ENCODE measurements around the gene PCK1. TPM values are rescaled to one million over a fixed set of nuclear protein-coding genes. Genes with fewer than 3 reads are reported as not detected.

Gene PCK1
- total RNA-seq, 1 experiment from 2014 or later: not detected

DNA sequence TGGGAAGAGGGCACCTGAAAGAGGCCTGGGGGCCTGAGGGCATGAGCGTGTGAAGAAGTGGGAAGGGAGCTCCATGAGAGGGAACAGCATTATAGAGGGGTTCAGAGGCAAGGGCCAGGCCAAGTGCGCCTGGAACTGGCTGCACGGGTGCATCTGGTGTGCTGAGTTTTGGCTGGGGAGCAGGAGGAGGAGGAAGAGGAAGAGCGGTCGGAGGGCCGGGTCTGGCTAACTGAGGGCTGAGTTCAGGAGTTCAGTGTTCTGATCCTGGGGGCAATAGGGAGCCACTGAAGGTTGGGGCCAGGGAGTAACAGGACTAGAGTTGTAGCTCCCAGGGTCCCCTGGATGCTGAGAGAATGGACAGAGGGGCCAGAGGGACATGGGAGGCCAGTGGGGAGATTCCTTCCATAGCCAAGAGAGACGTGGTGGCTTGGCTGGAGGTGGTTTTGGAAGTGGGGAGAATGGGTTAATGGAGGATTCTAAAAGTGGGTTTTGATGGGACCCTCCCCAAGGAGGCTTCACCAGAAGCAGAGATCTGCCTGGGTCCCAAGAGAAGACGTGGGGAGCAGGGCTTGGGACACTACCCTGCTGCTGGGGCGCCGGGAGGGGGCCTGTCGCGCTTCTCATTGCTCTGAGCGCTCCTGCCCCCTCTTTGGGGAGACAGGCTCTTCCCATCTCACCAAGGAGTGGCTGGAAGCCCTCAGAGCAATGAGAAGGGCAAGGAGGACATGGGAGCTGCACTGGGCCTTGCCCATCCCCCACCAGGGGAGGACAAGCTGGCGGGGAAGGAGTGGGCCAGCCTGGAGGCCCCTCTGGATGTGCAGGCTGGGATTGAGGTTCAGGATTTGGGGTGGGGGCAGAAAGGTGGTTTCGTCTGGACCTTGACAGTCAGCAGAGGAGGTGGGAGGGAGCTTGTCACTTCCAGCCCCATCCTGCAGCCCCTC lies 30.6 kb downstream of the PCK1 start:
- no peak overlapping the region for H2BK15ac ChIP-seq (ENCODE audit: low read depth, low read length)
- no peak overlapping the region for H2AFZ ChIP-seq (ENCODE audit: low read length)
- H3K9ac ChIP-seq (ENCODE audit: extremely low read depth, insufficient read length, low read length): no peak overlapping the region
- no peaks in the 10 kb centered on the region for H3K27me3 ChIP-seq (ENCODE audit: insufficient read depth, low read length)
- H3K23ac ChIP-seq (ENCODE audit: insufficient read length, low read depth, low read length): no peak overlapping the region
- no peaks in the 10 kb centered on the region for H3K9me3 ChIP-seq (ENCODE audit: control insufficient read depth, low read depth, low read length)
- H3K9me3 Mint-ChIP-seq: peaks cover 0 to 9% of the 10 kb centered on the region in 2 experiments; a peak in 3 of 5 replicates
- no peak overlapping the region for H3T11ph ChIP-seq (ENCODE audit: low read length)
- H3K4me1 ChIP-seq (ENCODE audit: insufficient read depth, low read length): no peaks in the 10 kb centered on the region
- H3K23me2 ChIP-seq (ENCODE audit: insufficient read length, low read depth, low read length, poor library complexity, severe bottlenecking): no peaks in the 10 kb centered on the region
- H2BK5ac ChIP-seq (ENCODE audit: insufficient read length, low read length): no peak overlapping the region
- no peak overlapping the region for H2BK120ac ChIP-seq (ENCODE audit: low read depth, low read length, poor library complexity, severe bottlenecking)
- H2BK20ac ChIP-seq (ENCODE audit: low read depth, low read length, poor library complexity, severe bottlenecking): no peak overlapping the region
- no peak overlapping the region for H3K18ac ChIP-seq (ENCODE audit: insufficient read length, low read depth, low read length)
- no peak overlapping the region for H3K56ac ChIP-seq (ENCODE audit: insufficient read length, low read depth, low read length)
- H3K4me1 Mint-ChIP-seq: peaks cover 5 to 26% of the 10 kb centered on the region in 2 experiments
- TF ChIP-seq, protein P1, sequence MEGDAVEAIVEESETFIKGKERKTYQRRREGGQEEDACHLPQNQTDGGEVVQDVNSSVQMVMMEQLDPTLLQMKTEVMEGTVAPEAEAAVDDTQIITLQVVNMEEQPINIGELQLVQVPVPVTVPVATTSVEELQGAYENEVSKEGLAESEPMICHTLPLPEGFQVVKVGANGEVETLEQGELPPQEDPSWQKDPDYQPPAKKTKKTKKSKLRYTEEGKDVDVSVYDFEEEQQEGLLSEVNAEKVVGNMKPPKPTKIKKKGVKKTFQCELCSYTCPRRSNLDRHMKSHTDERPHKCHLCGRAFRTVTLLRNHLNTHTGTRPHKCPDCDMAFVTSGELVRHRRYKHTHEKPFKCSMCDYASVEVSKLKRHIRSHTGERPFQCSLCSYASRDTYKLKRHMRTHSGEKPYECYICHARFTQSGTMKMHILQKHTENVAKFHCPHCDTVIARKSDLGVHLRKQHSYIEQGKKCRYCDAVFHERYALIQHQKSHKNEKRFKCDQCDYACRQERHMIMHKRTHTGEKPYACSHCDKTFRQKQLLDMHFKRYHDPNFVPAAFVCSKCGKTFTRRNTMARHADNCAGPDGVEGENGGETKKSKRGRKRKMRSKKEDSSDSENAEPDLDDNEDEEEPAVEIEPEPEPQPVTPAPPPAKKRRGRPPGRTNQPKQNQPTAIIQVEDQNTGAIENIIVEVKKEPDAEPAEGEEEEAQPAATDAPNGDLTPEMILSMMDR (conservative IDR thresholded peaks at IDR 0.05): no peak
- no peak overlapping the region for H3K27ac ChIP-seq (ENCODE audit: insufficient read length, low read depth, low read length)
- no peak overlapping the region for H4K91ac ChIP-seq (ENCODE audit: insufficient read length, low read depth, low read length)
- WGBS (ENCODE audit: extremely low coverage, insufficient read length, low lambda C conversion rate): no CpG with 5 or more reads among the region's 15 CpGs
- no peak overlapping the region for H4K5ac ChIP-seq (ENCODE audit: insufficient read length, low read depth, low read length)
- no peak overlapping the region for H2BK12ac ChIP-seq (ENCODE audit: insufficient read length, low read depth, low read length)
- no peaks in the 10 kb centered on the region for H4K20me1 ChIP-seq (ENCODE audit: control insufficient read depth, insufficient read depth, insufficient read length)
- peaks cover 6% of the 10 kb centered on the region for H3K27me3 Mint-ChIP-seq (ENCODE audit: low read depth)
- peak overlapping the region in 2 of 3 experiments; percentile 38 to 68; a peak in 4 of 7 replicates for H3K27ac Mint-ChIP-seq
- no peaks in the 10 kb centered on the region for H3K36me3 Mint-ChIP-seq (ENCODE audit: insufficient read depth in 1 of 3, low read depth in 3 of 3)
- H3K4ac ChIP-seq (ENCODE audit: low read depth, low read length): no peak overlapping the region
- no peaks in the 10 kb centered on the region for H3K79me2 ChIP-seq (ENCODE audit: insufficient read depth, low read length)
- H3K4me2 ChIP-seq (ENCODE audit: insufficient read depth, insufficient read length, low read length): no peak overlapping the region
- H3K14ac ChIP-seq (ENCODE audit: insufficient read depth, low read length): no peak overlapping the region
- no peaks in the 10 kb centered on the region for H3K79me1 ChIP-seq (ENCODE audit: insufficient read depth, low read depth, low read length, poor library complexity, severe bottlenecking)
- H4K8ac ChIP-seq (replicated peaks; ENCODE audit: insufficient read length, low read depth, low read length): no peak overlapping the region
- no peak overlapping the region for H2AK5ac ChIP-seq (ENCODE audit: insufficient read length, low read length)
- no peak overlapping the region for H3K4me3 Mint-ChIP-seq
- no peak for DNase-seq

Measured in H9 (cell line).